Common myeloid progenitor, CD34-positive (primary cell): ENCODE results near the gene LPP.

ENCODE experiments used
- CTCF ChIA-PET: fragments of 350-600 bp; sonication (Branson Sonifier 250); formaldehyde crosslinking; loops from one replicate; lab custom pipeline; 2021; ENCODE audit warnings: antibody characterized with exemption; lab: Charles Lee
- POLR2A ChIA-PET: fragments of 350-600 bp; sonication (Branson Sonifier 250); formaldehyde crosslinking; loops from one replicate; lab custom pipeline; 2021; ENCODE audit warnings: antibody characterized with exemption; lab: Charles Lee
- DNase-seq, 3 donors: peaks; one replicate each; pipeline versions ENCODE4 v3.0.0 to v3.0.0-alpha.2; 2013
- H3K27ac ChIP-seq, 2 experiments: 1 replicate in 1 of 2; 2 replicates in 1 of 2; pipeline ENCODE4 v1.7.0; 2013; ENCODE audit warnings: inconsistent platforms in 2 of 2, low read length in 2 of 2, mild to moderate bottlenecking in 2 of 2, low read depth in 1 of 2, moderate library complexity in 1 of 2; ENCODE audit not compliant: severe bottlenecking in 2 of 2, insufficient read depth in 1 of 2, poor library complexity in 1 of 2
- H3K27me3 ChIP-seq, 5 experiments: replicated peaks in 2 of 5; 1 replicate in 3 of 5; 2 replicates in 2 of 5; pipeline versions ENCODE4 v1.6.1 to v1.7.0; 2013; ENCODE audit warnings: low read length in 4 of 5, mild to moderate bottlenecking in 2 of 5, moderate library complexity in 2 of 5, inconsistent platforms in 1 of 5; ENCODE audit not compliant: insufficient read depth in 5 of 5, control insufficient read depth in 4 of 5
- H3K36me3 ChIP-seq, 4 experiments: 1 replicate in 2 of 4; 2 replicates in 2 of 4; pipeline versions ENCODE4 v1.6.1 to v1.7.0; 2013; ENCODE audit warnings: low read length in 3 of 4, control low read depth in 1 of 4, mild to moderate bottlenecking in 1 of 4; ENCODE audit not compliant: control insufficient read depth in 4 of 4, insufficient read depth in 4 of 4
- H3K4me1 ChIP-seq, 4 experiments: 1 replicate in 3 of 4; 2 replicates in 1 of 4; pipeline versions ENCODE4 v1.6.1 to v1.7.1; 2013; ENCODE audit warnings: low read length in 3 of 4, mild to moderate bottlenecking in 3 of 4, control low read depth in 1 of 4, inconsistent platforms in 1 of 4, moderate library complexity in 1 of 4; ENCODE audit not compliant: control insufficient read depth in 4 of 4, insufficient read depth in 4 of 4; ENCODE audit errors: control extremely low read depth in 1 of 4
- H3K4me3 ChIP-seq, 7 experiments: 1 replicate in 4 of 7; 2 replicates in 3 of 7; pipeline versions ENCODE4 v1.5.1 to v1.7.0; 2013; ENCODE audit warnings: mild to moderate bottlenecking in 7 of 7, low read length in 6 of 7, moderate library complexity in 6 of 7, inconsistent platforms in 2 of 7, low read depth in 2 of 7, control low read depth in 1 of 7; ENCODE audit not compliant: insufficient read depth in 4 of 7, control insufficient read depth in 1 of 7; ENCODE audit errors: extremely low read depth in 1 of 7
- H3K9me3 ChIP-seq, 5 experiments: 1 replicate in 4 of 5; 2 replicates in 1 of 5; pipeline versions ENCODE4 v1.6.1 to v1.7.1; 2013; ENCODE audit warnings: low read length in 4 of 5, mild to moderate bottlenecking in 2 of 5, inconsistent platforms in 1 of 5, low read depth in 1 of 5, moderate library complexity in 1 of 5; ENCODE audit not compliant: control insufficient read depth in 4 of 5, insufficient read depth in 2 of 5; ENCODE audit errors: control extremely low read depth in 1 of 5
- WGBS: methylation state at CpG from one replicate; pipeline ENCODE4 v1.1.5; 2013; ENCODE audit not compliant: insufficient coverage; 5-methylcytosine and 5-hydroxymethylcytosine counted together

The LPP gene

GRCh38 chr3:188149587-188149986, 4.4 kb upstream of the LPP start:
- no peak for DNase-seq
- WGBS: 95% methylated on average over 9 of the region's 9 CpGs
- no peaks in the 10 kb centered on the region for H3K36me3 ChIP-seq
- POLR2A ChIA-PET: no interaction called here
- no peaks in the 10 kb centered on the region for H3K27me3 ChIP-seq
- no peak overlapping the region for H3K4me3 ChIP-seq
- H3K27ac ChIP-seq: no peak overlapping the region
- CTCF ChIA-PET: no interaction called here
- H3K9me3 ChIP-seq: peaks cover 0 to 2% (median 0%) of the 10 kb centered on the region in 5 experiments
- peaks cover 4 to 19% (median 11%) of the 10 kb centered on the region in 4 experiments for H3K4me1 ChIP-seq

- no peaks in the 10 kb centered on the region for H3K27me3 ChIP-seq
- H3K27ac ChIP-seq: no peak overlapping the region
- CTCF ChIA-PET: interaction anchor here (0.6 kb wide), 1 partner anchor 173 kb away, joined by 3 read pairs; no protein-coding TSS in a partner anchor
- peaks cover 4 to 26% (median 16%) of the 10 kb centered on the region in 4 experiments for H3K4me1 ChIP-seq
- WGBS: 100% methylated on average over 5 of the region's 6 CpGs
- H3K9me3 ChIP-seq: peaks cover 0 to 2% (median 0%) of the 10 kb centered on the region in 5 experiments
- H3K36me3 ChIP-seq: no peaks in the 10 kb centered on the region
- no peak for DNase-seq
- POLR2A ChIA-PET: no interaction called here
- H3K4me3 ChIP-seq: no peak overlapping the region
Observed at GRCh38 chr3:188150982-188151381, 3.0 kb upstream of the LPP start.

GRCh38 chr3:188151438-188151837, 2.5 kb upstream of the LPP start:
- H3K9me3 ChIP-seq: peaks cover 0 to 2% (median 0%) of the 10 kb centered on the region in 5 experiments
- POLR2A ChIA-PET: no interaction called here
- no peaks in the 10 kb centered on the region for H3K27me3 ChIP-seq
- no peak overlapping the region for H3K27ac ChIP-seq
- no peaks in the 10 kb centered on the region for H3K36me3 ChIP-seq
- no peak for DNase-seq
- CTCF ChIA-PET: no interaction called here
- WGBS: no CpG with 5 or more reads among the region's 4 CpGs
- H3K4me3 ChIP-seq: no peak overlapping the region
- H3K4me1 ChIP-seq: peaks cover 4 to 26% (median 18%) of the 10 kb centered on the region in 4 experiments

DNA sequence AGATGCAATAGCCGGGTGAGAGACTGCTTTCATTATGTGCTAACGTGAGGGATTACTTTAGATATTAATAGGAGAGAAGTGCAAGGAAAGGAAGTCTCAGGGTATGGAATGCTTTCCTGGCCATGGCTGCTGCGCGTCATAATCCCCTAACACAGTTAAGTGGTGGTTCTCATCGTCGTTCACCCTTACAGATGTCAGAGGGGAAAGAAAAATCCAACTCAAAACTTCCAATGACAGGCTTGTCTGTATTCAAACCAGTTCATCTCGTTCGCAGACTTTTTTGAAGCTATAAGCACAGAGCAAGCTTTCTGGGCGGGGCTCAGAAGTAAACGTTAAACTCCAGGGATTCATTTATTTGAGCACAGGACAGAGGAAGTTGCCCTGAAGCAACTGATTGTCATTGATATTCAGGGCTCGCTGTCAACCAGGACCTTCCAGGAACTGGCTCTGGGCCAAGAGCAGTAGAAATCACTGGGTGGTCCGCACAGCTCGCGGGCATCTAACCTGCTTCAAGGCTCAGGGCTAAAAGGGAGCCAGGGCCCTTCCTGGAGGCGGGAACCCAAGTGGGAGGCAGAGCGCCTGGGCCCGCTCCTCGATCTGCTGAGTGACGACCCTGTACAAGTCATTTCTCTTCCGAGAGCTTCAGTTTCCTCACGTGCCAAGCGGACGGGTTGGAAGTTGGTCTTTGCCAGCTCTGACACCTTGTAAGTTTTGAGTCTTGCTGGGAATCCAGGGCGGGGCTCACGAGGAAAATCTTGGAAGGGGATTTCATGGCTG, 1.1 kb upstream of the LPP start:
- Histone ChIP-seq H3K36me3 (no peaks in the 10 kb centered on the region), H3K4me1 (peaks cover 4 to 28% (median 20%) of the 10 kb centered on the region in 4 experiments), H3K9me3 (peaks cover 0 to 2% (median 0%) of the 10 kb centered on the region in 5 experiments), H3K27me3 (no peaks in the 10 kb centered on the region), H3K4me3 (peak overlapping the region; percentile 68 to 93 (median 83)), H3K27ac (peak overlapping the region; percentile 40 to 76)
- peak; percentile 19 to 67 (median 56) for DNase-seq
- CTCF ChIA-PET: interaction anchor here (0.9 to 1.5 kb wide), 7 partner anchors 15 to 753 kb away, joined by 3 to 4 read pairs (median 3); no protein-coding TSS in a partner anchor
- WGBS: 32% methylated on average over 24 of the region's 25 CpGs
- POLR2A ChIA-PET: interaction anchor here (1.3 kb wide), 1 partner anchor 407 kb away, joined by 6 read pairs; the partner anchor contains the start of gene BCL6

GRCh38 chr3:188153437-188154013, 432 bp upstream of the LPP start:
- Histone ChIP-seq H3K36me3 (no peaks in the 10 kb centered on the region), H3K4me3 (peak overlapping the region; percentile 68 to 93 (median 83)), H3K9me3 (peaks cover 0 to 2% (median 0%) of the 10 kb centered on the region in 5 experiments), H3K27ac (peak overlapping the region; percentile 40 to 76), H3K27me3 (no peaks in the 10 kb centered on the region), H3K4me1 (peaks cover 4 to 28% (median 21%) of the 10 kb centered on the region in 4 experiments)
- WGBS: 0% methylated on average over 19 of the region's 36 CpGs
- ChIA-PET POLR2A (interaction anchor here (1.3 kb wide), 1 partner anchor 408 kb away, joined by 6 read pairs; the partner anchor contains the start of gene BCL6), CTCF (interaction anchor here (0.9 to 1.5 kb wide), 7 partner anchors 15 to 753 kb away, joined by 3 to 4 read pairs (median 3); no protein-coding TSS in a partner anchor)
- peak; percentile 72 to 81 (median 77) for DNase-seq

GRCh38 chr3:188154809-188155574, 1.0 kb downstream of the LPP start:
- H3K27me3 ChIP-seq: no peaks in the 10 kb centered on the region
- ChIA-PET CTCF (interaction anchor here (0.6 to 1.2 kb wide), 4 partner anchors 10 to 35 kb away, joined by 3 to 5 read pairs (median 4); no protein-coding TSS in a partner anchor), POLR2A (interaction anchor here (0.7 kb wide), 1 partner anchor 415 kb away, joined by 3 read pairs; no protein-coding TSS in a partner anchor)
- peak overlapping the region; percentile 68 to 93 (median 79) for H3K4me3 ChIP-seq
- 73% methylated on average over 8 of the region's 8 CpGs for WGBS
- H3K9me3 ChIP-seq: no peaks in the 10 kb centered on the region
- no peak for DNase-seq
- peaks cover 4 to 28% (median 21%) of the 10 kb centered on the region in 4 experiments for H3K4me1 ChIP-seq
- H3K36me3 ChIP-seq: no peaks in the 10 kb centered on the region
- no peak overlapping the region for H3K27ac ChIP-seq
